Lower leg skin (tissue), 3 donors: Measurements from ENCODE around the gene ZFAND2A.

Experiments used
- POLR2A ChIP-seq, 2 donors: fragments of 450-650 bp; IDR thresholded peaks; one replicate each; pipeline ENCODE4 v1.6.1; 2016 to 2017; ENCODE audit warnings: antibody characterized with exemption in 2 of 2, mild to moderate bottlenecking in 1 of 2, moderate library complexity in 1 of 2
- TF ChIP-seq, protein P1 (sequence below), 3 donors: fragments of 450-650 bp; IDR thresholded peaks; one replicate each; pipeline ENCODE4 v1.5.1; 2016; ENCODE audit warnings: antibody characterized with exemption in 3 of 3, mild to moderate bottlenecking in 3 of 3, moderate library complexity in 2 of 3

DNA sequence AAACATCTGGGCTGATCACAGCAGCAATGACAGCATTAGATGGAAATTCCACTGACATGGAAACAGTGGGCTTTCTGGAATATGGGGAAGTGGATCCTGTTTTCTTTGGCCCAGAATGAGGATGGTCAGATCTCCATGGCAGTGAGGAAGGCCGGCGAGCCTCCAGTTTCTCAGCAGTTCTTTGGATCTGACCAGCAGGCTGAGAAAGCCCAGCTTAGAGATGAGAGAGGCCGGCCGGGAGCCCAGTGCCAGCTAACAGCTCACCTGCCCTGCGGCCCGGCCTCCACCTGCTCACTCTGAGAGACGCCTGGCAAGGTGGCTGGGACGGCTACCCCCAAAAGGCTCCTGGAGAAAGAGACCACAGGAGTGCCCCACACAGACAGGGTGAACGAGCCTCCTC lies 47.9 kb downstream of the ZFAND2A start:
- TF ChIP-seq, protein P1, sequence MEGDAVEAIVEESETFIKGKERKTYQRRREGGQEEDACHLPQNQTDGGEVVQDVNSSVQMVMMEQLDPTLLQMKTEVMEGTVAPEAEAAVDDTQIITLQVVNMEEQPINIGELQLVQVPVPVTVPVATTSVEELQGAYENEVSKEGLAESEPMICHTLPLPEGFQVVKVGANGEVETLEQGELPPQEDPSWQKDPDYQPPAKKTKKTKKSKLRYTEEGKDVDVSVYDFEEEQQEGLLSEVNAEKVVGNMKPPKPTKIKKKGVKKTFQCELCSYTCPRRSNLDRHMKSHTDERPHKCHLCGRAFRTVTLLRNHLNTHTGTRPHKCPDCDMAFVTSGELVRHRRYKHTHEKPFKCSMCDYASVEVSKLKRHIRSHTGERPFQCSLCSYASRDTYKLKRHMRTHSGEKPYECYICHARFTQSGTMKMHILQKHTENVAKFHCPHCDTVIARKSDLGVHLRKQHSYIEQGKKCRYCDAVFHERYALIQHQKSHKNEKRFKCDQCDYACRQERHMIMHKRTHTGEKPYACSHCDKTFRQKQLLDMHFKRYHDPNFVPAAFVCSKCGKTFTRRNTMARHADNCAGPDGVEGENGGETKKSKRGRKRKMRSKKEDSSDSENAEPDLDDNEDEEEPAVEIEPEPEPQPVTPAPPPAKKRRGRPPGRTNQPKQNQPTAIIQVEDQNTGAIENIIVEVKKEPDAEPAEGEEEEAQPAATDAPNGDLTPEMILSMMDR (IDR thresholded peaks at IDR 0.05): no peak
- no peak for TF ChIP-seq POLR2A (IDR thresholded peaks at IDR 0.05)
